CD4-positive, alpha-beta T cell treated with Interleukin-10 for 1 hour (primary cell): ENCODE measurements around the gene MYO1A.
A peak's percentile ranks its signal among the peaks of the same experiment; 100 is the strongest.

Source experiments
- DNase-seq: peaks from one replicate; pipeline ENCODE4 v3.0.0-alpha.2; 2020

The MYO1A gene

GRCh38 chr12:57012600-57013465 lies 37.1 kb downstream of the MYO1A start:
- DNase-seq: no peak

DNA sequence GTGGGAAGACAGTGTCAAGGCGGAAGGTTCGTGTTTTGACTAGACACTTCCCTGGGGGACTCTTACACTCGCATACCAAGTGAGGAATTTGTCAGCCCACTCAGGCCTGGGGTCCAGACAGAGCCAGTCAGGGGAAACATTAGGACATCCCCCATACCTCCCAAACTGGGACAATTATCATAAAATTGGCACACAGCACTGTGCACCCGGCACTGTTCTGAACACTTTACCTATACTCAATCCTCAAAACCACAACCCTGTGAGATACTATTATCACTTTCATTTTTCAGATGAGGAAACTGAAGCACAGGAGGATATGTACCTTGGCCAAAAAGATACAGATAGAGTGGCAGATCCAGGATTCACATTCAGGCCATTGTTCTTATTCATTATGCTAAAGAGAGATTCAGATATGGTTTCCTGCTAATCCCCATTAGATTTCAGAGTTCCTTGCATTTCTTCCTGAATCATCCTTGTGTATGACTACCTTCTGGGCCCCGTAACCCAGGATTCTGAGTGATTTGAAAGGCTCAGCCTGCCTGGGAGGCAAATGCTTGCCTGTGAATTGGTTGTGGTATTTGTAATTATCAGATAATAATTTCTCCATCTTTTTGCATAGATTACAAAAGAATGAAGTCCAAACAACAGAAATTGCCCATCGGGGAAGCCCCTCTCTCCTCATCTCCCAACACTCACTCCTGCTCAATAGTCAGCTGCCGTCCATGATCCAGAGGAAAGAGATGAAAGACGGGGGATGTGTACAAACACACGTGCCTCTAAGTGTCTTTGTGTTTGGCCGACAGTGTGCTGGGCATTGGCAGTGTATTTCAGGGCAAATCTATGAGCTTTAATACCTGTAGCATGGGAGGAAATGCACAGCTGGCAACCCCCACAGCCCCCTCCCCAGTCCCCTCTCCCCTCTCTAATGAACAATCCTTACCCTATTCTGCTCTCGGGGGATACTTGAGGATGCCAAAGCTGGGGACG lies 38.2 kb downstream of the MYO1A start:
- peak; percentile 40 for DNase-seq

DNA sequence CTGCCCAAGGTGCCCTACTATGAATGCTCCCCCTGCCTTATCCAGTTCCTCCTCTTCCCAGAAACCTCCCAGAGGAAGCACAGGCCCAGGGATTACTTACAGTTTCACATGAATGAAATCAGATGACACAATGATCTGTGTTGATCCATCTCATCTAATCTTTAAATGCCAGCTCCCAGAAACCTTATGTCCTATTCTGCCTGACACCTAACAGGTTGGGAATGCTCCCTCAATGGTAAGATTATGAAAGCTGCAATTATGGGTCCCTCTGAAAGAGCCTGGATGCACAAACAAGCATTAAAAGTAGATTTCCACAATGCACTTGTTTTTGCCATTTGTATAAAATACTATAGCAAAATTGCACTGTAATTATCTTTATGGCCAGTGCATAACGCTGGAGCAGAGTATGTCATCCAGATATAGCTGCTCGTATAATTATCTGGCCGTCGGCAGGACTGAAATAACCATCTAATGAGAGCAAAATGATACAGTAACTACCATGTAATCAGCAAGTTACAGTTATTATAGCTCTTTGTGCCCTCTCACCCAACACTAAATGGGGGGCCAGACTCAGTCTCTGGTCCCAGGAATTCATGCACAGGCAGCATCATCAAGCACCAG lies 39.2 kb downstream of the MYO1A start:
- no peak for DNase-seq

DNA sequence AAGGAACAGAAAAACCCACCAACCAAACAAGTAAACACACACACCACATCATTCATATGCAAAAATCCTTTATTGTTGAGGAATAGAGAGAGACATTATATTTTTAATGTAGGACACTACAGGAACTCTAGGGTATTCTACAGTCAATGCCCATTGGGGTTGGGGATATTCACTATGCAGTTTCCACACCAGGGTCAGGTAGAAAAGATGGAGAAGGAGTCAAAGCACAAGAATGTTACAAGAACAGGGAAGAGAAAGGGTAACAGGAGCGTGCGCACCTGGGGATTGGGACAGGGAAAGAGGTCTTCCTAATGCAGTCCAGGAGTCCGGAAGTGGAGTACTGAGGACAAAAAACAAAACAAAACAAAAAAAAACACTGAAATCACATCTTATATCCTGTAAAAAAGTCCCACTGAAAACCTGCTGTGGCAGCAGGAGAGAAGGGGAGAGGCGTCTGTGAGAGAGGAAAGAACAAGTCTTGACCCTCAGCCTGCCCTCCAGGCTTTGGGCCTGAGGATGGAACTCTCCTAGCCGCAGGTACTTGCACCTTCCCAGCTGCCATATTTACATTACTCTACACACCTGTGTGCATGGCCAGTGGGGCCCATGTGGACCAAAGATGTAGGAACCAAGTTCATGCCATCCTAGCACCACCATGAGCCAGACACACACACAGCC lies 39.8 kb downstream of the MYO1A start:
- DNase-seq: no peak

GRCh38 chr12:57008178-57008577 lies 41.8 kb downstream of the MYO1A start:
- DNase-seq: peak; percentile 71

GRCh38 chr12:57006809-57007475 lies 43.0 kb downstream of the MYO1A start:
- peak; percentile 26 for DNase-seq

GRCh38 chr12:57005980-57006808 lies 43.7 kb downstream of the MYO1A start, which contains the start of gene ZBTB39:
Gene ZBTB39, minus strand, starts transcription at chr12:57006546. Its CDS starts 1,629 bp downstream, at chr12:57004917.
- DNase-seq: peak; percentile 75

GRCh38 chr12:57004651-57005050 lies 45.3 kb downstream of the MYO1A start:
- no peak for DNase-seq

DNA sequence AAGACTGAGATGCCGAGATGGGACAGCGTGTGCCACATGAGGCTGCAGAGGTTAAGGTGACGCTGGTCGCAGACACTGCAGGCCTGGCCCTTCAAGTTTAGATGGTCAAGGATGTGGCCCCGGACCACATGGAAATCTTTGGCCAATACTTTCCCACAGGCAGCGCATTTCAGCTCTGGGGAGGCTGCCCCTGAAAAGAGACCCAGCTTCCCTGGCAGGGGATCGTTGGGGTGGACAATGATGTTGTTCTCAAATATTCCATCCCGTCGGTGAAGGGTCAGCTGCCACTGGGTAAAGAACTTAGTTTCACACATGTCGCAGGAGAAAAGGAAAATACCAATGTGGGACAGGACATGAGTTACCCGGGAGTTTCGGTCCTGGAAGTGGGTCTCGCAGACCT lies 46.5 kb downstream of the MYO1A start:
- DNase-seq: no peak

- DNase-seq: peak; percentile 80
Measured at GRCh38 chr12:57001448-57001906, 48.5 kb downstream of the MYO1A start.

DNA sequence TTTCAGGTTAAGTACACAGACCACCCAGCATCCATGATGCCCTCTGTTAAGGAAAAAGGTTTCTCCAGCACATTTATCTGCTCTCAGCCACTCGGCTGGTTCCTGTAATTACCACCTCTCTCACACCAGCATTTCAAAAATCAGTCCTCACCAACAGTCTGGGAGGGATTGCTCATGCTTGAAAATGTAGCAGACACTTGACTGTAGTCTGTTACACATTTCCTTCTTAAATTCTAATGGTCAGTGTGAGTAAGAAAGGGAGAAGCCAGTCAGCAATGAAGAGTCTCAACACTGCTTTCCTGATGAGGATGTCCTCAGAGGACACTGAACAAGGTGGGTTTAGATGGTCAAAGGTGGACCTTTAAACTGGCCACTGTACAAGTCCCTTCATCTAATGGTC lies 49.5 kb downstream of the MYO1A start:
- no peak for DNase-seq

GRCh38 chr12:56999456-56999855 lies 50.5 kb downstream of the MYO1A start:
- DNase-seq: no peak

GRCh38 chr12:56998981-56999380 lies 50.9 kb downstream of the MYO1A start:
- DNase-seq: no peak

GRCh38 chr12:56998316-56998715 lies 51.6 kb downstream of the MYO1A start:
- DNase-seq: no peak

DNA sequence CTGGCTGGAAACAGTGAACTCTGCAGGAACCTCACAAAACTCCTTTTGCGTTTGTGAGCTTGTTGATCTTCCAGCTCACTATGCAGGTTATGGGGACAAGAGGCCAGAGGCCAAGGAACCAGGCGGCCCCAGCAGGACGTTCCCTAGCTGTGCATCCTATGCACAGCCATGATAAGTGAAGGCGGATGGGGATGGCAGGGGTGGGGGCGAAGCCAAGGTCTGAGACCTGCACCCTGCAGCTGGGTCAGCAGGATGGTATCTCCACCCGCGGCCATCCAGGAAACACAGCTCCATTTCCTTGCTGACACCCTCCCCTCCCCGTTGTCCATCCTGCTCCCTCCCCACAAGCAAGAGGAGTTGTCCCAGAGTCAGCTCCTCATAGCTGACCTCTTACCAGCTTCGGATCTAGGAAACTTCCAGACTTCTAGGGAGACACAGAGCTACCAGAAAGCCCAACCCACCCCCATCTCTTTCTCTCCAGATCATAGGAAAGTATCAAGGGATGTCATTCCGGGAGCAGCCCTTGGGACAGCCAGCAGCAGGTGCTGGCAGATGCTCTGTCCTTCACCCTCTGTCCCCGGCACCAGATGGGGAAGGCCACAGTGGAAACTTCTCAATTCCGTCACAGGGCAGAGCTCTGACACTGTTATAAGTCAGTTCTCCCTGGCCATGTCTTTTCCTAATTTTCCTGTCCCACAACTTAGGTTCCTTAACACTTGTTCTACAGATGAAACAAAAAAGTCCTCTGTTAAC lies 53.0 kb downstream of the MYO1A start:
- no peak for DNase-seq

GRCh38 chr12:56995930-56996496 lies 53.9 kb downstream of the MYO1A start:
- no peak for DNase-seq

DNA sequence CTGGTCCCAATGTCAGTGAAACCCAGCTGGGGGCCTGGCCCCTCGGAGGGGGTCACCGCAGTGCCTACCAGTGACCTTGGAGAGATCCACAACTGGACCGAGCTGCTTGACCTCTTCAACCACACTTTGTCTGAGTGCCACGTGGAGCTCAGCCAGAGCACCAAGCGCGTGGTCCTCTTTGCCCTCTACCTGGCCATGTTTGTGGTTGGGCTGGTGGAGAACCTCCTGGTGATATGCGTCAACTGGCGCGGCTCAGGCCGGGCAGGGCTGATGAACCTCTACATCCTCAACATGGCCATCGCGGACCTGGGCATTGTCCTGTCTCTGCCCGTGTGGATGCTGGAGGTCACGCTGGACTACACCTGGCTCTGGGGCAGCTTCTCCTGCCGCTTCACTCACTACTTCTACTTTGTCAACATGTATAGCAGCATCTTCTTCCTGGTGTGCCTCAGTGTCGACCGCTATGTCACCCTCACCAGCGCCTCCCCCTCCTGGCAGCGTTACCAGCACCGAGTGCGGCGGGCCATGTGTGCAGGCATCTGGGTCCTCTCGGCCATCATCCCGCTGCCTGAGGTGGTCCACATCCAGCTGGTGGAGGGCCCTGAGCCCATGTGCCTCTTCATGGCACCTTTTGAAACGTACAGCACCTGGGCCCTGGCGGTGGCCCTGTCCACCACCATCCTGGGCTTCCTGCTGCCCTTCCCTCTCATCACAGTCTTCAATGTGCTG lies 54.6 kb downstream of the MYO1A start:
- no peak for DNase-seq

DNA sequence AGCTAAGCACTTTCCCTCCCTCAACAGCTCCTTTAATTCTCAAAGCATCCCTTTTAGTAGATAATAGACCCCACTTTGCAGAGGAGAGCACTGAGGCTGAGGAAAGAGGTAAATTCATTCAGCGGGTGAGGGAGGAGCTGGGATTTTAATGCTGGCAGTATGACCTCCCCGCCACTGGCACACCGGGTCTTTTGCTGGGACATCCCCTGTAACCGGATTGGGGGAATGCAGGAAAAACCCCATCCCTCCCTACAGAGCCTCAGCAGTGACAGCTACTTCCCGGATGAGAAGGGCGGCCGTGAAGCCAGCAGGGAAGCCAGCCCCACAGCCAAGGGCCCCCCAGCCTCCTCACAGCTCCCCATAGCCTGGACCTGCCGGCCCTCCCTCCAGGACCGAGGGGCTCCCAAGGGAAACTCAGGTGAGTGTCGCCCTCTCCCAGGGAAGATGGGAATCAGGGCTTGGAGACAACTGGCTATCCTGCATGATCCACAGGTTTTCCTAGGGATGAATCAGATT lies 55.6 kb downstream of the MYO1A start:
- DNase-seq: no peak

- no peak for DNase-seq
Measured at GRCh38 chr12:56993346-56993745, 56.6 kb downstream of the MYO1A start.
